Endothelial cell of umbilical vein (primary cell): ENCODE results near the gene TBC1D14. TPM values are rescaled to one million over a fixed set of nuclear protein-coding genes. Genes with fewer than 3 reads are reported as not detected.

Experiments used
- BruUV-seq: library from RNA; stranded (reverse); fragments of 400-500 nt; replicated peaks from 2 replicates; lab custom pipeline; 2021; lab: Mats Ljungman, UMichigan
- CTCF ChIA-PET: fragments of 300-600, 350-600 bp; sonication (Branson Sonifier 250); formaldehyde crosslinking; loops from one replicate; lab custom pipeline; 2021; ENCODE audit warnings: antibody characterized with exemption, inconsistent platforms; lab: Charles Lee
- POLR2A ChIA-PET: fragments of 300-600, 350-600 bp; sonication (Branson Sonifier 250); formaldehyde crosslinking; loops from one replicate; lab custom pipeline; 2021; ENCODE audit warnings: antibody characterized with exemption, inconsistent platforms; lab: Charles Lee
- DNase-seq: peaks from one replicate; pipeline ENCODE4 v3.0.0-alpha.2; 2011; ENCODE audit warnings: low read depth, low spot score
- FAIRE-seq: peaks from 2 replicates; lab custom pipeline; 2011; peaks lifted over from hg19 to GRCh38; lab: Jason Lieb, UNC
- H2AFZ ChIP-seq: 2 replicates; pipeline ENCODE4 v1.6.0; 2012; ENCODE audit warnings: low read depth, low read length, control low read depth, inconsistent platforms
- H3K27ac ChIP-seq: 2 replicates; pipeline ENCODE4 v1.5.1; 2011; ENCODE audit warnings: low read depth, mild to moderate bottlenecking, control low read depth, low read length, moderate library complexity; ENCODE audit not compliant: insufficient read depth
- H3K27me3 ChIP-seq, 2 experiments: 2 replicates each; pipeline versions ENCODE4 v1.6.0 to v1.6.1; 2011; ENCODE audit warnings: low read length in 2 of 2, mixed read lengths in 1 of 2; ENCODE audit not compliant: control insufficient read depth in 2 of 2, insufficient read depth in 2 of 2
- H3K36me3 ChIP-seq, 2 experiments: 2 replicates in 1 of 2; 3 replicates in 1 of 2; pipeline ENCODE4 v1.5.1; 2011; ENCODE audit warnings: low read length in 2 of 2, mild to moderate bottlenecking in 1 of 2, moderate library complexity in 1 of 2; ENCODE audit not compliant: control insufficient read depth in 2 of 2, insufficient read depth in 2 of 2; ENCODE audit errors: extremely low read depth in 1 of 2
- H3K4me1 ChIP-seq: 3 replicates; pipeline ENCODE4 v1.5.1; 2011; ENCODE audit warnings: mild to moderate bottlenecking, low read length; ENCODE audit not compliant: control insufficient read depth, insufficient read depth; ENCODE audit errors: extremely low read depth
- H3K4me2 ChIP-seq: 2 replicates; pipeline ENCODE4 v1.6.1; 2011; ENCODE audit warnings: low read length, control low read depth, mixed read lengths; ENCODE audit not compliant: insufficient read depth
- H3K4me3 ChIP-seq, 3 experiments: fragments of 200-600 bp in 1 of 3; sonication (generic), shearing (Covaris generic) in 1 of 3; replicated peaks in 1 of 3; 2 replicates each; pipeline ENCODE4 v1.5.1; 2011 to 2016; ENCODE audit warnings: control low read depth in 3 of 3, low read length in 3 of 3, mild to moderate bottlenecking in 2 of 3, inconsistent platforms in 1 of 3, low read depth in 1 of 3, moderate library complexity in 1 of 3; ENCODE audit not compliant: insufficient read depth in 1 of 3
- H3K79me2 ChIP-seq: 2 replicates; pipeline ENCODE4 v1.6.0; 2012; ENCODE audit warnings: low read length, inconsistent platforms; ENCODE audit not compliant: control insufficient read depth, insufficient read depth
- H3K9ac ChIP-seq: replicated peaks from 2 replicates; pipeline ENCODE3; 2011; ENCODE audit warnings: low read length, control low read depth; ENCODE audit not compliant: insufficient read depth; ENCODE audit errors: extremely low read depth
- H3K9me1 ChIP-seq: replicated peaks from 3 replicates; pipeline ENCODE4 v1.6.0; 2011; ENCODE audit warnings: mild to moderate bottlenecking, low read length; ENCODE audit not compliant: control insufficient read depth, insufficient read depth; ENCODE audit errors: extremely low read depth
- H3K9me3 ChIP-seq: replicated peaks from 2 replicates; pipeline ENCODE4 v1.5.1; 2012; ENCODE audit warnings: low read length, inconsistent platforms; ENCODE audit not compliant: control insufficient read depth, insufficient read depth
- H4K20me1 ChIP-seq: replicated peaks from 2 replicates; pipeline ENCODE3; 2011; ENCODE audit warnings: mild to moderate bottlenecking, low read length; ENCODE audit not compliant: control insufficient read depth, insufficient read depth; ENCODE audit errors: extremely low read depth
- EZH2 ChIP-seq: IDR thresholded peaks from 2 replicates; pipeline ENCODE4 v1.6.1; 2012; ENCODE audit warnings: borderline replicate concordance, low read depth, mild to moderate bottlenecking, moderate library complexity, low read length, inconsistent platforms; ENCODE audit not compliant: severe bottlenecking
- GATA2 ChIP-seq: IDR thresholded peaks from 2 replicates; pipeline ENCODE4 v1.7.0; 2011; ENCODE audit warnings: low read depth, mild to moderate bottlenecking, moderate library complexity, mixed read lengths, low read length; ENCODE audit not compliant: insufficient read length, insufficient read depth
- JUN ChIP-seq: IDR thresholded peaks from 2 replicates; pipeline ENCODE4 v1.6.1; 2011; ENCODE audit warnings: borderline replicate concordance, low read depth; ENCODE audit not compliant: insufficient read length, insufficient read depth
- POLR2A ChIP-seq: IDR thresholded peaks from 2 replicates; pipeline ENCODE4 v1.6.1; 2012; ENCODE audit warnings: low read depth, mild to moderate bottlenecking, control low read depth, low read length
- dilution Hi-C: fragments of 300-500 bp; cut with MboI; formaldehyde crosslinking; loops from one replicate; pipeline ENCODE4 v1.15.0; 2019; ENCODE audit warnings: low sequenced_read_pairs; ENCODE audit not compliant: extremely low pct_ligation_motif_present
- intact Hi-C: fragments of 100-400 bp; cut with micrococcal nuclease; formaldehyde crosslinking; loops from one replicate; pipeline ENCODE4 v1.10.0; 2022
- polyA plus RNA-seq, 4 experiments: library from polyadenylated mRNA; depleted of rRNA in 3 of 4; stranded (reverse) in 3 of 4; unstranded in 1 of 4; fragments of >200 nt; gene quantifications; 2 replicates each; pipeline versions ENCODE4 v1.2.1 to v1.2.3, GENCODE V29; 2011 to 2012; ENCODE audit warnings: missing spikeins in 1 of 4
- total RNA-seq: library from RNA; stranded (reverse); gene quantifications from 2 replicates; pipeline ENCODE4 v1.2.3, GENCODE V29; 2021
- TF ChIP-seq, protein P1 (sequence below), 2 donors: IDR thresholded peaks; 1 replicate in 1 of 2; 2 replicates in 1 of 2; pipeline ENCODE4 v1.5.1; 2011; ENCODE audit warnings: low read length in 2 of 2, mild to moderate bottlenecking in 2 of 2, moderate library complexity in 2 of 2, control low read depth in 1 of 2, inconsistent platforms in 1 of 2, low read depth in 1 of 2; ENCODE audit not compliant: insufficient read depth in 1 of 2; ENCODE audit errors: extremely low read depth in 1 of 2

Gene TBC1D14
- total and polyA plus RNA-seq, 2 donors (not counting 3 experiments of a cell fraction or from before 2014, with no cell fraction given) = 23.7 to 24.8 TPM

DNA sequence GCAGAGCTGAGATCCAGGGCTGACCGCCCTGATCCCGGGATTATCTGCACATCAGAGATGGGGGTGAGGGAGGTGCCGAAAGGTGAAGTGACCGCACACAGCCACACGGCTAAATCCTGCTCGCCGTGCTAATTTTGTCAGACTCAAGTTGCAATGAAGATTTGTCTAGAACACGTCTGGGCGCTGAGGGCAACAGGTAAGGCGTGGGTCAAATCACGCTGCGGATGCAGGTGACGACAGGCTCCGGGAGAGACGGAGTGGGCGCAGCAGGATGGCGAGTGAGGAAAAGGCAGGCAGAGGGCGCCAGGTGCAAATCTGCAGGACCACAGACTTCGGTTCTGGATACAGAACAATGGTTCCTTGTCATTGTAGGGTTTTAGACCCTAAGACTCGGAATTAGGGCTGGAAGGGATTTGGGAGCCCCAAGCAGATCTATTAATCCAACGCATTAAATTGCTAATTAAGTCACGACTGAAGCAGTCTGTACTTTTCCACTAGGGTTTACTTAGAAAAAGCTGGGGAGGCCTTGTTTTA is 1.9 kb upstream of the TBC1D14 start:
- Histone ChIP-seq H2AFZ (no peak overlapping the region), H3K9me1 (no peaks in the 10 kb centered on the region), H3K27me3 (peaks cover 0 to 9% of the 10 kb centered on the region in 2 experiments), H4K20me1 (no peaks in the 10 kb centered on the region), H3K4me2 (no peak overlapping the region), H3K9me3 (no peaks in the 10 kb centered on the region), H3K79me2 (no peaks in the 10 kb centered on the region), H3K9ac (no peak overlapping the region), H3K36me3 (no peaks in the 10 kb centered on the region), H3K4me1 (peaks cover 16% of the 10 kb centered on the region), H3K4me3 (no peak overlapping the region), H3K27ac (no peak overlapping the region)
- TF ChIP-seq, protein P1, sequence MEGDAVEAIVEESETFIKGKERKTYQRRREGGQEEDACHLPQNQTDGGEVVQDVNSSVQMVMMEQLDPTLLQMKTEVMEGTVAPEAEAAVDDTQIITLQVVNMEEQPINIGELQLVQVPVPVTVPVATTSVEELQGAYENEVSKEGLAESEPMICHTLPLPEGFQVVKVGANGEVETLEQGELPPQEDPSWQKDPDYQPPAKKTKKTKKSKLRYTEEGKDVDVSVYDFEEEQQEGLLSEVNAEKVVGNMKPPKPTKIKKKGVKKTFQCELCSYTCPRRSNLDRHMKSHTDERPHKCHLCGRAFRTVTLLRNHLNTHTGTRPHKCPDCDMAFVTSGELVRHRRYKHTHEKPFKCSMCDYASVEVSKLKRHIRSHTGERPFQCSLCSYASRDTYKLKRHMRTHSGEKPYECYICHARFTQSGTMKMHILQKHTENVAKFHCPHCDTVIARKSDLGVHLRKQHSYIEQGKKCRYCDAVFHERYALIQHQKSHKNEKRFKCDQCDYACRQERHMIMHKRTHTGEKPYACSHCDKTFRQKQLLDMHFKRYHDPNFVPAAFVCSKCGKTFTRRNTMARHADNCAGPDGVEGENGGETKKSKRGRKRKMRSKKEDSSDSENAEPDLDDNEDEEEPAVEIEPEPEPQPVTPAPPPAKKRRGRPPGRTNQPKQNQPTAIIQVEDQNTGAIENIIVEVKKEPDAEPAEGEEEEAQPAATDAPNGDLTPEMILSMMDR (IDR thresholded peaks at IDR 0.05; ENCODE audit: extremely low read depth in 1 of 2, insufficient read depth in 1 of 2, low read depth in 1 of 2, low read length in 2 of 2) = peak in 1 of 2 donors; percentile 36
- no peak for TF ChIP-seq GATA2
- BruUV-seq = no TSS peak
- ChIA-PET POLR2A (no interaction called here), CTCF (interaction anchor here (0.8 to 1.8 kb wide), 11 partner anchors 20 to 163 kb away, joined by 3 to 7 read pairs (median 4); partner anchors contain the start of genes GRPEL1 and TADA2B)
- peak; percentile 29 for DNase-seq
- no peak for FAIRE-seq
- dilution Hi-C loops = no loop called here
- intact Hi-C loops = loop anchor here (5.0 kb wide), 1 partner anchor 65 kb away; no protein-coding TSS in a partner anchor

DNA sequence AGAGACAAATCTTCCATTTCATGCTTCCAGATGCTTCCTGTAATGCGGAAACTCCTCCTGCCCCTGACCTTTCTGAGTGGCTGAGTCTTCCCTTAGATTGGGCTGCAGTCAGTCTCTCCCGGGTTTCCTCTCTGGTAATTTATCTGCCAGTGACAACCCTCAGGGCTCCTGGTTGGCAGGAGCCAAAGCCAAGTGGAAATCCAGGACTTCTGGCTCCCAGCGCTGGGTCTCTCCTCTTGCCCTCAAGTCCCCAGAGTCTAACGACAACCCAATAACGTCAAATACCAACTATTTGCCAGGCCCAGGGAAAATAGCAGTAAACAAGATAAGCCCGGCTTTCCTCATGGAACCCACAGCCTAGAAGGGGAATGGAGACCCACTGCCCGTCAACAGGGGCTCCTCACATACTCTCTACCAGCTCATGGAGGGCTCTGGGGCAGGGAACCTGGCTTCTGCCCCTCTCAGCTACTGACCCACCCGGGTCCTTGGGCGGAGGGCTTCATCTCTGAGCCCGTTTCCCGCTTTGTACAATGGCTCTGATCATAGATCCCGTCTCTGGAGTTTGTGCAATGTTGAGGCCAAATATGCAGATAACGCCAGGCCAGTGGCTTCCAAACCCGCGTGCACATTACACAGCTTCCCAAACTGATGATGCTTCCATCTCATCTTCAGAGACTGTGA is 1.1 kb upstream of the TBC1D14 start:
- peaks cover 0 to 9% of the 10 kb centered on the region in 2 experiments for H3K27me3 ChIP-seq
- peak; percentile 59 for FAIRE-seq
- CTCF ChIA-PET = interaction anchor here (0.7 to 1.8 kb wide), 20 partner anchors 9 to 188 kb away, joined by 3 to 7 read pairs (median 3); partner anchors contain the start of genes GRPEL1 and TADA2B
- dilution Hi-C loops = no loop called here
- no peaks in the 10 kb centered on the region for H4K20me1 ChIP-seq
- H3K79me2 ChIP-seq = no peaks in the 10 kb centered on the region
- H3K27ac ChIP-seq = peak overlapping the region; percentile 91
- peaks cover 16% of the 10 kb centered on the region for H3K4me1 ChIP-seq
- intact Hi-C loops = loop anchor here (1.0 to 5.0 kb wide), 4 partner anchors 64 to 160 kb away; partner anchors contain the start of genes GRPEL1 and TADA2B
- peak overlapping the region; percentile 65 to 80 (median 73) for H3K4me3 ChIP-seq
- POLR2A ChIA-PET = interaction anchor here (0.6 to 1.4 kb wide), 2 partner anchors 78 to 159 kb away, joined by 3 to 6 read pairs; partner anchors contain the start of gene GRPEL1
- H2AFZ ChIP-seq = peak overlapping the region; percentile 83
- no peaks in the 10 kb centered on the region for H3K36me3 ChIP-seq
- peak; percentile 38 for DNase-seq
- H3K9me1 ChIP-seq = no peaks in the 10 kb centered on the region
- H3K9me3 ChIP-seq = no peaks in the 10 kb centered on the region
- peak overlapping the region; percentile 93 for H3K9ac ChIP-seq
- peak; percentile 47 for TF ChIP-seq EZH2
- no peak for TF ChIP-seq POLR2A
- no peak for TF ChIP-seq JUN
- no TSS peak for BruUV-seq
- peak overlapping the region; percentile 95 for H3K4me2 ChIP-seq
